PFSK-1 (cell line): ENCODE results near the gene PPID.

Experiments
- POLR2AphosphoS5 ChIP-seq: IDR thresholded peaks from 2 replicates; pipeline ENCODE4 v1.6.1; 2012; ENCODE audit warnings: low read depth, mild to moderate bottlenecking, control low read depth, low read length, moderate library complexity
- REST ChIP-seq, 2 experiments: IDR thresholded peaks; 2 replicates each; pipeline versions ENCODE4 v1.6.1 to v1.8.0; 2011 to 2012; ENCODE audit warnings: low read depth in 2 of 2, low read length in 2 of 2, control low read depth in 1 of 2, inconsistent platforms in 1 of 2, mild to moderate bottlenecking in 1 of 2, moderate library complexity in 1 of 2; ENCODE audit not compliant: insufficient read depth in 1 of 2

- TF ChIP-seq REST (IDR thresholded peaks at IDR 0.05; ENCODE audit: insufficient read depth in 1 of 2, low read depth in 2 of 2, low read length in 2 of 2) = no peak
- TF ChIP-seq POLR2AphosphoS5 = no peak
Observed at GRCh38 chr4:158673633-158674032, 49.6 kb downstream of the PPID start.
